Measurements from ENCODE around the gene ADGB.
"Not testable (repeated sequence)": the region's sequence is repeated elsewhere in the genome, so short reads cannot be mapped to it uniquely, and the experiment has no call there.

DNA sequence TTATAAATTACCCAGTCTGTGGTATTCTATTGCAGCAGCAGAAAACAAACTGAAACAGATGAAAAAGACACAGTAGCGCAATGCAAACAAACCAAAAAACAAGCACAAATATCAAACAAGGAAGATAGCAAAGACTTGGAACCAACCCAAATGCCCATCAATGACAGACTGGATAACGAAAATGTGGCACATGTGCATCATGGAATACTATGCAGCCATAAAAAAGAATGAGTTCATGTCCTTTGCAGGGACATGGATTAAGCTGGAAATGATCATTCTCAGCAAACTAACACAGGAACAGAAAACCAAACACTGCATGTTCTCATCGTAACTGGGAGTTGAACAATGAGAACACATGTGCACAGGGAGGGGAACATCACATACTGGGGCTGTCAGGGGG lies 30.2 kb upstream of the ADGB start:
- TF ChIP-seq, protein P1, sequence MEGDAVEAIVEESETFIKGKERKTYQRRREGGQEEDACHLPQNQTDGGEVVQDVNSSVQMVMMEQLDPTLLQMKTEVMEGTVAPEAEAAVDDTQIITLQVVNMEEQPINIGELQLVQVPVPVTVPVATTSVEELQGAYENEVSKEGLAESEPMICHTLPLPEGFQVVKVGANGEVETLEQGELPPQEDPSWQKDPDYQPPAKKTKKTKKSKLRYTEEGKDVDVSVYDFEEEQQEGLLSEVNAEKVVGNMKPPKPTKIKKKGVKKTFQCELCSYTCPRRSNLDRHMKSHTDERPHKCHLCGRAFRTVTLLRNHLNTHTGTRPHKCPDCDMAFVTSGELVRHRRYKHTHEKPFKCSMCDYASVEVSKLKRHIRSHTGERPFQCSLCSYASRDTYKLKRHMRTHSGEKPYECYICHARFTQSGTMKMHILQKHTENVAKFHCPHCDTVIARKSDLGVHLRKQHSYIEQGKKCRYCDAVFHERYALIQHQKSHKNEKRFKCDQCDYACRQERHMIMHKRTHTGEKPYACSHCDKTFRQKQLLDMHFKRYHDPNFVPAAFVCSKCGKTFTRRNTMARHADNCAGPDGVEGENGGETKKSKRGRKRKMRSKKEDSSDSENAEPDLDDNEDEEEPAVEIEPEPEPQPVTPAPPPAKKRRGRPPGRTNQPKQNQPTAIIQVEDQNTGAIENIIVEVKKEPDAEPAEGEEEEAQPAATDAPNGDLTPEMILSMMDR (IDR thresholded peaks at IDR 0.05; ENCODE audit: insufficient read depth, low read length), result not testable (repeated sequence)
- TF ChIP-seq, protein P2, sequence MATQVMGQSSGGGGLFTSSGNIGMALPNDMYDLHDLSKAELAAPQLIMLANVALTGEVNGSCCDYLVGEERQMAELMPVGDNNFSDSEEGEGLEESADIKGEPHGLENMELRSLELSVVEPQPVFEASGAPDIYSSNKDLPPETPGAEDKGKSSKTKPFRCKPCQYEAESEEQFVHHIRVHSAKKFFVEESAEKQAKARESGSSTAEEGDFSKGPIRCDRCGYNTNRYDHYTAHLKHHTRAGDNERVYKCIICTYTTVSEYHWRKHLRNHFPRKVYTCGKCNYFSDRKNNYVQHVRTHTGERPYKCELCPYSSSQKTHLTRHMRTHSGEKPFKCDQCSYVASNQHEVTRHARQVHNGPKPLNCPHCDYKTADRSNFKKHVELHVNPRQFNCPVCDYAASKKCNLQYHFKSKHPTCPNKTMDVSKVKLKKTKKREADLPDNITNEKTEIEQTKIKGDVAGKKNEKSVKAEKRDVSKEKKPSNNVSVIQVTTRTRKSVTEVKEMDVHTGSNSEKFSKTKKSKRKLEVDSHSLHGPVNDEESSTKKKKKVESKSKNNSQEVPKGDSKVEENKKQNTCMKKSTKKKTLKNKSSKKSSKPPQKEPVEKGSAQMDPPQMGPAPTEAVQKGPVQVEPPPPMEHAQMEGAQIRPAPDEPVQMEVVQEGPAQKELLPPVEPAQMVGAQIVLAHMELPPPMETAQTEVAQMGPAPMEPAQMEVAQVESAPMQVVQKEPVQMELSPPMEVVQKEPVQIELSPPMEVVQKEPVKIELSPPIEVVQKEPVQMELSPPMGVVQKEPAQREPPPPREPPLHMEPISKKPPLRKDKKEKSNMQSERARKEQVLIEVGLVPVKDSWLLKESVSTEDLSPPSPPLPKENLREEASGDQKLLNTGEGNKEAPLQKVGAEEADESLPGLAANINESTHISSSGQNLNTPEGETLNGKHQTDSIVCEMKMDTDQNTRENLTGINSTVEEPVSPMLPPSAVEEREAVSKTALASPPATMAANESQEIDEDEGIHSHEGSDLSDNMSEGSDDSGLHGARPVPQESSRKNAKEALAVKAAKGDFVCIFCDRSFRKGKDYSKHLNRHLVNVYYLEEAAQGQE (IDR thresholded peaks at IDR 0.05; ENCODE audit: insufficient replicate concordance, low read depth), result not testable (repeated sequence)
